ENCODE measurements around the gene SCRG1. TPM values are rescaled to one million over a fixed set of nuclear protein-coding genes. Genes with fewer than 3 reads are reported as not detected.

SCRG1 gene
- total RNA-seq, 1 donor from 2014 or later, result not detected

DNA sequence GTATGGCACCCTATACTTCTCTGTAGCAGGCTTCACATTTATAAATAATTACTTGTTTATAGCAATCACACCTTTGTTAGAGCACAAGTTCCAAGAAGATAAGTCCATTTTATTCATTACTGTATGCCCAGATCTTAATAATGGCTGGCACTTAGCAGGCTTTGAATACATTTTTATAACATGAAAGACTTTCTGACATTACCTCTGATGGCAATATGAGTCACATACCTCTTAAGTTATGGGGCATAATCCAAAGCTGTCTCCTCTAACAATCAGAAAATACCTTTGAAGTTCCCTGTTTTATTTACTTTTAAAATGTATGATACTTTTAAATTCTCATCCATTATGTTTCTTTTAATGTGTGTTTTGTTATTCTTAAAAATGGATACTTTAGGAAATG, 12.2 kb downstream of the SCRG1 start:
- intact Hi-C loops (cut with micrococcal nuclease), result no loop called here
- Mint-ChIP-seq H3K27me3 (no peaks in the 10 kb centered on the region), H3K27ac (no peak overlapping the region), H3K4me1 (no peaks in the 10 kb centered on the region), H3K36me3 (ENCODE audit: low read depth) (no peaks in the 10 kb centered on the region), H3K4me3 (no peak overlapping the region), H3K9me3 (no peaks in the 10 kb centered on the region)
- DNase-seq, result no peak
- TF ChIP-seq, protein P1, sequence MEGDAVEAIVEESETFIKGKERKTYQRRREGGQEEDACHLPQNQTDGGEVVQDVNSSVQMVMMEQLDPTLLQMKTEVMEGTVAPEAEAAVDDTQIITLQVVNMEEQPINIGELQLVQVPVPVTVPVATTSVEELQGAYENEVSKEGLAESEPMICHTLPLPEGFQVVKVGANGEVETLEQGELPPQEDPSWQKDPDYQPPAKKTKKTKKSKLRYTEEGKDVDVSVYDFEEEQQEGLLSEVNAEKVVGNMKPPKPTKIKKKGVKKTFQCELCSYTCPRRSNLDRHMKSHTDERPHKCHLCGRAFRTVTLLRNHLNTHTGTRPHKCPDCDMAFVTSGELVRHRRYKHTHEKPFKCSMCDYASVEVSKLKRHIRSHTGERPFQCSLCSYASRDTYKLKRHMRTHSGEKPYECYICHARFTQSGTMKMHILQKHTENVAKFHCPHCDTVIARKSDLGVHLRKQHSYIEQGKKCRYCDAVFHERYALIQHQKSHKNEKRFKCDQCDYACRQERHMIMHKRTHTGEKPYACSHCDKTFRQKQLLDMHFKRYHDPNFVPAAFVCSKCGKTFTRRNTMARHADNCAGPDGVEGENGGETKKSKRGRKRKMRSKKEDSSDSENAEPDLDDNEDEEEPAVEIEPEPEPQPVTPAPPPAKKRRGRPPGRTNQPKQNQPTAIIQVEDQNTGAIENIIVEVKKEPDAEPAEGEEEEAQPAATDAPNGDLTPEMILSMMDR (IDR thresholded peaks at IDR 0.05), result no peak
- ChIA-PET POLR2A (no interaction called here), CTCF (no interaction called here)
- ATAC-seq (ENCODE audit: low read depth), result no peak

DNA sequence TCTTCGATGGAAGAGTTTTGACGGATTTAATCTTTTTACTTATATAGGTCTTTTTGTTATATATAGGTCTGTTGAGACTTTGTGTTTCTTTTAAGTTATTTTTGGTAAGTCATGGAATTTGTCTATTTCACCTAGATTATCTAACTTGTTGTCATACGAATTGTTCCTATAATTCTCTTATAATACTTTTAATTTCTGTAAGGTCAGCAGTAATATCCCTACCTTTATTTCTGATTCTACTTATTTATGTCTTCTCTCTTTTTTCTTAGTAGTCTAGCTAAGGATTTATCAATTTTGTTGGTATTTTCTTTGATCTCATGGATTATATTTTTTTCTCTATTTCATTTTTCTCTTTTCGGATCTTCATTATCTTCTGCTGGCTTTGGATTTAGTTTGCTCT, 16.6 kb downstream of the SCRG1 start:
- ChIA-PET POLR2A (no interaction called here), CTCF (no interaction called here)
- H3K27ac Mint-ChIP-seq, result no peak overlapping the region

DNA sequence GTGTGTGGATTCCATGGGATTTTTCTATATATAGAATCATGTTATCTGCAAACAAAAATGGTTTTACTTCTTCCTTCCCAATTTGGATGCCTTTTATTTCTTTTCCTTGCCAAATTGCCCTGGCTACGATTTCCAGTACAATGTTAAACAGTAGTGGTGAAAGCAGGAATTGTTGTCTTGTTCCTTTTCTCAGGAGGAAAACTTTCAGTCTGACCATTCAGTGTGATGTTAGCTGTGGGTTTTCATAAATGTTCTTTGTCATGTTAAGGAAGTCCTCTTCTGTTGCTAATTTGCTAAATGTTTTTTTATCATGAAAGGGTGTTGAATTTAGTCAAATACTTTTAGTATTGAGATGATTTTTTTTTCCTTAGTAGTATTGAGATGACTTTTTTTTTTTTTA, 17.3 kb downstream of the SCRG1 start:
- Mint-ChIP-seq H3K9me3 (no peaks in the 10 kb centered on the region), H3K4me1 (no peaks in the 10 kb centered on the region), H3K4me3 (no peak overlapping the region), H3K27ac (no peak overlapping the region), H3K36me3 (ENCODE audit: low read depth) (no peaks in the 10 kb centered on the region), H3K27me3 (no peaks in the 10 kb centered on the region)
- TF ChIP-seq, protein P1 (IDR thresholded peaks at IDR 0.05), result no peak
- ChIA-PET POLR2A (no interaction called here), CTCF (no interaction called here)
- ATAC-seq (ENCODE audit: low read depth) (no peak), DNase-seq (no peak)
- intact Hi-C loops (cut with micrococcal nuclease), result no loop called here

More for the DNA sequence above, 16.6 kb downstream of the SCRG1 start:
- TF ChIP-seq, protein P1 (IDR thresholded peaks at IDR 0.05), result no peak
- intact Hi-C loops (cut with micrococcal nuclease), result no loop called here
- ATAC-seq (ENCODE audit: low read depth) (no peak), DNase-seq (no peak)
- H3K4me3 Mint-ChIP-seq, result no peak overlapping the region
- no peaks in the 10 kb centered on the region for H3K4me1 Mint-ChIP-seq
- no peaks in the 10 kb centered on the region for H3K36me3 Mint-ChIP-seq (ENCODE audit: low read depth)
- no peaks in the 10 kb centered on the region for H3K27me3 Mint-ChIP-seq
- H3K9me3 Mint-ChIP-seq, result no peaks in the 10 kb centered on the region

DNA sequence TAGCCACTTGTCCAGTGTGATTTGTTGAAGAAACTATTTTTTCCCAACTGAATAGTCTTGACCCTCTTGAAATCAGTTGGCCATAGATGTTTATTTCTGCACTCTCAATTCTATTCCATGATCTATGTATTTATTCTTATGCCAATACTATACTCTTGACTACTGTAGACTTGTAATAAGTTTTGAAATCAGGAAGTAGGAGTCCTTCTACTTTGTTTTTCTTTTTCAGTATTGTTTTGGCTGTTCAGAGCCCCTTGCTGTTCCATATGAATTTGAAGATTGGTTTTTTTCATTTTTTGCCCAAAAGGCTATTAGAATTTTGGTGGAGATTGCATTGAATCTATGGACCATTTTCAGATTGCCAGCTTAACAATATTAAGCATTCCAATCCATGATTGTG, 17.9 kb downstream of the SCRG1 start:
- ChIA-PET POLR2A (no interaction called here), CTCF (no interaction called here)
- intact Hi-C loops (cut with micrococcal nuclease), result no loop called here
- TF ChIP-seq, protein P1 (IDR thresholded peaks at IDR 0.05), result no peak
- no peaks in the 10 kb centered on the region for H3K27me3 Mint-ChIP-seq
- H3K4me3 Mint-ChIP-seq, result no peak overlapping the region
- no peaks in the 10 kb centered on the region for H3K36me3 Mint-ChIP-seq (ENCODE audit: low read depth)
- no peak for ATAC-seq (ENCODE audit: low read depth)
- no peak overlapping the region for H3K27ac Mint-ChIP-seq
- no peaks in the 10 kb centered on the region for H3K9me3 Mint-ChIP-seq
- DNase-seq, result no peak
- no peaks in the 10 kb centered on the region for H3K4me1 Mint-ChIP-seq

DNA sequence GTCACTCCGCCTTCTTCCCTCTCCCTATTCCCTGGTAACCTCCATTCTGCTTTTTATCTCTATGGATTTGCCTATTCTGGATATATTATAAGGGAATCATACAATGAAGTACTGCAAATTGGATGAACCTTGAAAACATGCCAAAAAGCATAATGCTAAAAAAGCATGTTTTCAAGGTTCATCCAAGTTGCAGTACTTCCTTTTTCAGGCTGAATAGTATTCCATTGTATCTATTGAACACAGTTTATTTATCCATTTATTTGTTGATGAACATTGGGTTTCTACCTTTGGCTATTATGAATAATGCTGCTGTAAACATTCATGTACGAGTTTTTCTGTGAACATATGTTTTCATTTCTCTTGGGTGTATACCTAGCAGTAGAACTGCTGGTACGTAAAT, 19.0 kb downstream of the SCRG1 start:
- POLR2A ChIA-PET, result no interaction called here
- H3K4me3 Mint-ChIP-seq, result no peak overlapping the region
- no peaks in the 10 kb centered on the region for H3K36me3 Mint-ChIP-seq (ENCODE audit: low read depth)
- H3K4me1 Mint-ChIP-seq, result no peaks in the 10 kb centered on the region
- intact Hi-C loops (cut with micrococcal nuclease), result no loop called here
- TF ChIP-seq, protein P1 (IDR thresholded peaks at IDR 0.05), result no peak
- CTCF ChIA-PET, result no interaction called here
- ATAC-seq (ENCODE audit: low read depth) (no peak), DNase-seq (no peak)
- H3K9me3 Mint-ChIP-seq, result no peaks in the 10 kb centered on the region
- no peaks in the 10 kb centered on the region for H3K27me3 Mint-ChIP-seq
- H3K27ac Mint-ChIP-seq, result no peak overlapping the region

Data from activated B cell treated with CpG ODN at 0.5 μM for 24 hours (primary cell).